Measurements from ENCODE around the gene USP5. TPM values are rescaled to one million over a fixed set of nuclear protein-coding genes. Genes with fewer than 3 reads are reported as not detected.

USP5 gene
- total RNA-seq, 4 donors from 2014 or later: 22.3 to 46.7 (median 34.4) TPM

DNA sequence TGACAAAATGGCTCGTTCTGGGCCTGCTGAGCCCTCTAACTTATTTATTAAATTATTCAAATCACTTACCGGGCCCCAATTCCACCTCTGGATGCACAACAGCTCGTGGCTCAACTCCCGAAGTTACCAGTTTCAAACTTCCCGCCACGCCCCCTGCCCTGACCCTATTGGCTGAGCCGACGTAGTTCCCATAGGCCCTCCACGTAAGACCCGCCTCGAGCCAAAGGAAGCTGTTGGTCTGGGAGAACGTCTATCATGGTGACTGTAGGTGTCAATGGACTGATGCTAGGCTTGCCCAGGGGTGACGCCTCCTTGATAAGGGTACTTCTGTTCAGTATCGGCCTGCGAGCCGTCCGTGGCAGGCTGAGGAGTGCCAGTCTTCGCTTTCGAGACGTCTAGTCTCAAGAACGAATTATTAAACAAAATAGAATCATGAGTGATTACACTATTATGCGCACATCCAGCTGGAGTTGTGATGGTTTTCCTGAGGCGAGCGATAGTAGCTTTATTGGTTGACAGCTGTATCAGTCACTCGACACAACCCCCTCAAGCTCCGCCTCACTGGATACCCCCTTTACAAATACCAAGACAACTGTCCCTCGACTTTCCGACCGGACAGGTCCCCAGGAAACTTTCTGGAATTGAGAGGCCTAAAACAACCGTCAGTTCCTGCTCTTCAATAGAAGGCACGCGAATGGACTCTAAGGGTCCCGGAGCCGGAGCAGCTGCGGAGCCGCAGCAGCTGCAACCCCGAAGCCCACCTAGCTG, 613 bp upstream of the USP5 start, which contains the start of gene CDCA3:
Gene CDCA3, minus strand, starts transcription at position 134 of the 768 bp plus-strand sequence. CDS start 334 bp downstream, outside the sequence.
- TF ChIP-seq, protein P1, sequence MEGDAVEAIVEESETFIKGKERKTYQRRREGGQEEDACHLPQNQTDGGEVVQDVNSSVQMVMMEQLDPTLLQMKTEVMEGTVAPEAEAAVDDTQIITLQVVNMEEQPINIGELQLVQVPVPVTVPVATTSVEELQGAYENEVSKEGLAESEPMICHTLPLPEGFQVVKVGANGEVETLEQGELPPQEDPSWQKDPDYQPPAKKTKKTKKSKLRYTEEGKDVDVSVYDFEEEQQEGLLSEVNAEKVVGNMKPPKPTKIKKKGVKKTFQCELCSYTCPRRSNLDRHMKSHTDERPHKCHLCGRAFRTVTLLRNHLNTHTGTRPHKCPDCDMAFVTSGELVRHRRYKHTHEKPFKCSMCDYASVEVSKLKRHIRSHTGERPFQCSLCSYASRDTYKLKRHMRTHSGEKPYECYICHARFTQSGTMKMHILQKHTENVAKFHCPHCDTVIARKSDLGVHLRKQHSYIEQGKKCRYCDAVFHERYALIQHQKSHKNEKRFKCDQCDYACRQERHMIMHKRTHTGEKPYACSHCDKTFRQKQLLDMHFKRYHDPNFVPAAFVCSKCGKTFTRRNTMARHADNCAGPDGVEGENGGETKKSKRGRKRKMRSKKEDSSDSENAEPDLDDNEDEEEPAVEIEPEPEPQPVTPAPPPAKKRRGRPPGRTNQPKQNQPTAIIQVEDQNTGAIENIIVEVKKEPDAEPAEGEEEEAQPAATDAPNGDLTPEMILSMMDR (IDR thresholded peaks at IDR 0.05; ENCODE audit: low read depth): no peak

DNA sequence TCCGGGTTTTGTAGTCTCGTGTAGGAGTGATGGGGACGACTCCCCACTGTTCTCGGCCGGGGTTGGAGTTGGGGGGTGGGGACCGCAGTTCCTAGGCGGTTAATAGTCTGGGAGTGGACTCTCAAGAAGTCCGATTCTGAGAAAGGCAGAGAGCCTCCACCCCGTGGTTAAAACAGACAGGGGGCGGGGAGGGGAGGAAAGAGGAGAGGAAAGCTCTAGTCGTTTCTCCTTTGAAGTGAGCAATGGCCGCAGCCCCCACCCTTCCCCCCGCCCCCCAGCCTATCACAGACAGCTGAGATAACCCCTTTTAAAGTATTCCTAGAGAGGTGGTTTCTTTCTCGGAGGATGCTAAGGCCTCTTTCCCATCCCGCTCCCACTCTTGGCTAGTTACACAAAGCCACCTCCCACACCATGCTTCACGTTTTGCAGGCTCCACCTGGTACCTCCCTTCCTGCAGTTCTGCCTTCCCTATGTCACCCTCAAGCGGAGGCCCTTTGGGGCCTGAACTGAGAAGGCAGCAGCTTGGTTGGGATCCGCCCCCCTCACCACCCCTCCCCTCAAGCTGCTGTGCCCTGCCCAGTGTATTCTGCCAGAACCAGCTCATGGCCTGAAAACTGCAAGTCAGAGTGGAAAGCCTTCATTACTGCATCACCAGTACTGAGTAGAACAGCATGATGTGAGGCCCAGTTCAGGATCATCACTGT, 853 bp downstream of the USP5 start:
- TF ChIP-seq, protein P1 (IDR thresholded peaks at IDR 0.05; ENCODE audit: low read depth): no peak

DNA sequence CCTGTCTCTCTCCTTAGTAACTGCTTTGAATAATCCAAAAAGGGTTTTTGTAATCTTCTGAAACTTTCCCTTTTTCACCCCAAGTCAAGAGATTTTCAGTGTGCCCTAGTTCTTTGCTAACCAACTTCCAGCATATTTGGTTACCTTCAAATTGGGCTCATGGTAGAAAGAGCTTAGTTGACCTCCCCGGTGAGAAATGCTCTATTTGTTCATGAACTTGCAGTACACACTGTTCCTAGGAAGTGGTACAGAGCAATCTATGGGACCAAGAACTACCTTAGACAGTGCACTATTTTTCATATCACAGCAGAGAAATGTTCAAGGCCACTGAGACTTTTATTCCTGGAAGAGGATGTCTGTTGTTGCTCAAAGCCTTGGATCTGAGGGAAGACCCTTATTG, 1.7 kb downstream of the USP5 start:
- TF ChIP-seq, protein P1 (IDR thresholded peaks at IDR 0.05; ENCODE audit: low read depth): no peak

DNA sequence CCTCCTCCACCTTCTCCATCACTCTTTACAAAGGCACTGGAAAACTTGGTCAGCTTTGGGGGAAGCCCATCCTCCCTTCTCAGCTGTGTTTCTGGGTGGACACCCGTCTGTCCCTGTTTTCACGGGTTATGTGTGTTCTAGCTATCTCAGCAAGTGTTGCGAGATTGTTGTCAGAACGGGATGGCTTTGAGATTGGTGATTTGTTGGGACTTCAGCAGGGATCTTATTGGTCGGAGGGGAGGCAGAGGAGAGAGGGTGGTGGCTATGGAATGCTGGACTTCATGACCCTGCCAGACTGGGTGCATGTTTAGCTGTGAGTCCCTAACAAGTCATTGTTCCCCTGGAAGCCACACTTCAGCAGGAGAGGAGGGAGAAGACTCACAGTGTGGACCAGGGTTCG, 2.1 kb downstream of the USP5 start:
- TF ChIP-seq, protein P1 (IDR thresholded peaks at IDR 0.05; ENCODE audit: low read depth): no peak

DNA sequence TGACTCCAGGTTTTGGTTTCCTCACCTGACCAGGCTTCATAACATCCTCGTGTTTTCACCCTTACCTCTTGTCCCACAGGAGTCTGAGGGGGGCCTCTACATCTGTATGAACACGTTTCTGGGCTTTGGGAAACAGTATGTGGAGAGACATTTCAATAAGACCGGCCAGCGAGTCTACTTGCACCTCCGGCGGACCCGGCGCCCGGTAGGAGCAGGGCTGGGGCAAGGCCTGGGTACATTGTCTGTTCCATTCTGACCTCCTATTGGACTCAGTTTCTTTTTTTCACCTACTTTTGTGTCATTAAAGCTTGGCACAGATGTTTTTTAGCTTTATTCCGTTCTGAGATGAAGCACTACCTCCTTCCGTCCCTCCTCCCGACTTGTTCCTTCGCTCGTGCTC, 3.4 kb downstream of the USP5 start:
- TF ChIP-seq, protein P1 (IDR thresholded peaks at IDR 0.05; ENCODE audit: low read depth): no peak

DNA sequence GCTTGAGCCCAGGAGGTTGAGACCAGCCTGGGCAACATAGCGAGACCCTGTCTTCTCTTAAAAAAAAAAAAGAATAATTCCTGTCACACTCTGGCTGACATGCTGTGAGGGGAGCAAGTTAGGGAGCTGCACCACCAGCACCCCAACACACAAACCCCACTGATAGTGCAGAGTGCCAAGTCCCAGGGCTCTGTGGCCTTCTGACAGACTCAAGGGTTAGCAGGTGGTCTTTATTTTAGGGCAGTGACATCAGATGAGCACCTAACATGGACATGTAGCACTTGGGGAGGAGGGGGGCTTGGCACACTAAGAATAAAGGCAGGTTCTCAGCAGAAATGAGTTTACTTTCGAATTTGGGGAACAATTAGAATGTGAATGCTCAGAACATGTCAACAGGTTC, 6.8 kb downstream of the USP5 start:
- TF ChIP-seq, protein P1 (IDR thresholded peaks at IDR 0.05; ENCODE audit: low read depth): no peak

DNA sequence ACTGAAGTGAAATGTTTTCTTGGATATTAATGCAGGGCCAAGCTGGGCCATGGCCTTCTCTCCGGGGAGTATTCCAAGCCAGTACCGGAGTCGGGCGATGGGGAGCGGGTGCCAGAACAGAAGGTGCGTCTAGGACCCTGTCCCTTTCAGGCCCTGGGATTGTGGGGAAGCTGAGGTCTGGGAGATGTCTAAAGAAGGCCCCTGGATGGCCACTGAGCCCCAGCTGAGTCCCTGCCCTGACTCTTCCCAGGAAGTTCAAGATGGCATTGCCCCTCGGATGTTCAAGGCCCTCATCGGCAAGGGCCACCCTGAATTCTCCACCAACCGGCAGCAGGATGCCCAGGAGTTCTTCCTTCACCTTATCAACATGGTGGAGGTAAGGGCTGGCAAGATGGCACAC, 8.2 kb downstream of the USP5 start:
- TF ChIP-seq, protein P1 (IDR thresholded peaks at IDR 0.05; ENCODE audit: low read depth): no peak

Measured in subcutaneous adipose tissue (tissue), 4 donors.